Activated CD8-positive, alpha-beta memory T cell treated with anti-CD3 and anti-CD28 coated beads, Interleukin-2, amount 50 U/mL, for 1 hour (primary cell): ENCODE results near the gene UBQLN2.
"Not testable (repeated sequence)": the region's sequence is repeated elsewhere in the genome, so short reads cannot be mapped to it uniquely, and the experiment has no call there.

Experiments
- DNase-seq: peaks from one replicate; pipeline ENCODE4 v3.0.0-alpha.2; 2020; ENCODE audit errors: extremely low read depth

The UBQLN2 gene

GRCh38 chrX:56563231-56564161, at the start of gene UBQLN2:
TSS of gene UBQLN2 (plus strand) at chrX:56563627. CDS start at chrX:56563874, 247 bp downstream.
- peak; percentile 54 for DNase-seq

GRCh38 chrX:56519642-56520041, 43.8 kb upstream of the UBQLN2 start:
- no peak for DNase-seq

- DNase-seq, result not testable (repeated sequence)
Observed at GRCh38 chrX:56529482-56530007, 33.9 kb upstream of the UBQLN2 start.

- no peak for DNase-seq
Observed at GRCh38 chrX:56530011-56530410, 33.4 kb upstream of the UBQLN2 start.

GRCh38 chrX:56550667-56551066, 12.8 kb upstream of the UBQLN2 start:
- DNase-seq, result no peak

- DNase-seq, result no peak
Observed at GRCh38 chrX:56554870-56555269, 8.6 kb upstream of the UBQLN2 start.

- no peak for DNase-seq
Observed at GRCh38 chrX:56557376-56557929, 6.0 kb upstream of the UBQLN2 start.

- DNase-seq, result no peak
Observed at GRCh38 chrX:56564164-56564885, 898 bp downstream of the UBQLN2 start.

GRCh38 chrX:56564921-56565840, 1.8 kb downstream of the UBQLN2 start:
- no peak for DNase-seq

GRCh38 chrX:56569378-56570057, 6.1 kb downstream of the UBQLN2 start:
- no peak for DNase-seq

GRCh38 chrX:56572975-56573374, 9.5 kb downstream of the UBQLN2 start:
- no peak for DNase-seq

- DNase-seq, result no peak
Observed at GRCh38 chrX:56574861-56575260, 11.4 kb downstream of the UBQLN2 start.

GRCh38 chrX:56576721-56577120, 13.3 kb downstream of the UBQLN2 start:
- no peak for DNase-seq

GRCh38 chrX:56588397-56589188, 25.2 kb downstream of the UBQLN2 start:
- no peak for DNase-seq

GRCh38 chrX:56591830-56592229, 28.4 kb downstream of the UBQLN2 start:
- DNase-seq, result not testable (repeated sequence)

GRCh38 chrX:56600141-56600540, 36.7 kb downstream of the UBQLN2 start:
- DNase-seq, result no peak

GRCh38 chrX:56600987-56601386, 37.6 kb downstream of the UBQLN2 start:
- DNase-seq, result no peak

- DNase-seq, result no peak
Observed at GRCh38 chrX:56615282-56615681, 51.9 kb downstream of the UBQLN2 start.
